Activated CD4-positive, alpha-beta T cell treated with anti-CD3 and anti-CD28 coated beads for 24 hours (primary cell): ENCODE results near the gene SELENOO.

Source experiments
- DNase-seq, 2 donors: peaks; one replicate each; pipeline ENCODE4 v3.0.0-alpha.2; 2020; ENCODE audit warnings: low read depth in 2 of 2

The SELENOO gene

DNA sequence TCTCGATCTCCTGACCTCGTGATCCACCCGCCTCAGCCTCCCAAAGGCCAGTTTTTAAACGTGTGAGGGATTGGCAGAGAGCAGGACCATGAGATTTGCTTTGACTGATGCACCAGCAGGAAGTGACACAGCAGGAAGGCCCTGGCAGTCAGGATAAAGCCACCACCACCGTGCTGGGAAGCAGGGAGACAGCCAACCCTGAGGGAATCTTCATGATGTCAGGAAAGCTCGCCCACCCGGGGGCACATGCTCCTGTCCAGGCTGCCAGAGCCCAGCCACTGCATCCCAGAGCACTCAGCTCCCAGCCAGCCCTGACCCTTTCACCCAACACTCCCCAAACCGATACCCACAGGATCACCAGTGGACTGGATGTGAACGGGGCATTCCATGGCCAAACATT, 37.9 kb downstream of the SELENOO start:
- DNase-seq = no peak

DNA sequence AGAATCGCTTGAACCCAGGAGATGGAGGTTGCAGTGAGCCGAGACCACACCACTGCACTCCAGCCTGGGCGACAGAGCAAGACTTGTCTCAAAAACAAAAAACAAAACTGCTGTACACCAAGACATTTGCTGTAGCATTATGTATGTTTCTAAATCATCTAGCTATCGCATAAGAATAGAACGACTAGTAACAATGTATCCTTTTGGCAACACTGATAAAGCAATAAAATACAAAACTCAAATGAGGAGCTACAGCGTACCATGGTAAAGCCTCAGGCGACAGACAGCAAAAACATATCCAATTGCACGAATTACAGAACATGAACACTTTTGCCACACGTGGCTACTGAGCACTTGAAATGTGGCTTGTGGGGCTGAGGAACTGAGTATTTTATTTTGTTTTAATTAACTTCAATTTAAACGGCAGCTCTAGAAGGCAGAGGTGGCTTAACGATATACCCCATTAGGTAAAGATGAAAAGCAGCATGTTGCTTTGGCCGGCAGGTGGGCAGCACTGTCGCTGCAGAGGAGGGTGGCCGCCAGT, 41.7 kb downstream of the SELENOO start:
- DNase-seq = no peak

DNA sequence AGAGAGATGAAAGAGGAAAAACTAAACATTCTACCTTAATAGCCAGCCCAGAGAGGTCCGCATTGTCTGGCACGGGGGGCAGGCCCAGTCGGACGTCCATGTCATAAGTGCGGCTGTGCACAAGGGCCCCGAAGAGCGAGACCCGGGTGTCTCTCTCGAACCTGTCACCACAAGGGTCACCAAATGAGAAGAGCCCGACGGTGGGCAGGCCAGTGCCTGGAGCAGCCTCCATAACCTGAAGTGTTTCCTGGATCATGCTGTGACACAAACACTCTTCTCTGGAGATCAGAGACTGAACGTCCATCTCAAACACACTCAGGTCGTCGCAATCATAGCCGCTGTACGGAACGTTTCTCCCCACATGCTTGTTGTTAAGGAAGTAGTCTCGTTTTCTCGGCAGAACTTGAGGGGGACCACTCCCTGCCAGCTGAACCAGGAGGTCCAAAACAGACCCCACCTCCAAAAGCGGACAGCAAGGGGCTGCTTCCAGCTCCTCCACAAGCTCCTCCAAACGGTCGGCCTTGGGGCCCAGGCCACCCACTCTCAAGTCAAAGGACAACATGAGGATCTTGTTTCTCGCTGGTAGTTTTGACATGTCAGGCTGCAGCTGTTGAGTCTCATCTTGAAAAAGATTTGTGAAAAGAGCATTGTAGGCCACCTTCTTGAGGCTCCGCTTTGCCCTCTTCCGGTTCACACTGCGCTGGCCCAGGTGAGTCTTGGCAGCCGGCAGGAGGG, 43.0 kb downstream of the SELENOO start:
- no peak for DNase-seq

DNA sequence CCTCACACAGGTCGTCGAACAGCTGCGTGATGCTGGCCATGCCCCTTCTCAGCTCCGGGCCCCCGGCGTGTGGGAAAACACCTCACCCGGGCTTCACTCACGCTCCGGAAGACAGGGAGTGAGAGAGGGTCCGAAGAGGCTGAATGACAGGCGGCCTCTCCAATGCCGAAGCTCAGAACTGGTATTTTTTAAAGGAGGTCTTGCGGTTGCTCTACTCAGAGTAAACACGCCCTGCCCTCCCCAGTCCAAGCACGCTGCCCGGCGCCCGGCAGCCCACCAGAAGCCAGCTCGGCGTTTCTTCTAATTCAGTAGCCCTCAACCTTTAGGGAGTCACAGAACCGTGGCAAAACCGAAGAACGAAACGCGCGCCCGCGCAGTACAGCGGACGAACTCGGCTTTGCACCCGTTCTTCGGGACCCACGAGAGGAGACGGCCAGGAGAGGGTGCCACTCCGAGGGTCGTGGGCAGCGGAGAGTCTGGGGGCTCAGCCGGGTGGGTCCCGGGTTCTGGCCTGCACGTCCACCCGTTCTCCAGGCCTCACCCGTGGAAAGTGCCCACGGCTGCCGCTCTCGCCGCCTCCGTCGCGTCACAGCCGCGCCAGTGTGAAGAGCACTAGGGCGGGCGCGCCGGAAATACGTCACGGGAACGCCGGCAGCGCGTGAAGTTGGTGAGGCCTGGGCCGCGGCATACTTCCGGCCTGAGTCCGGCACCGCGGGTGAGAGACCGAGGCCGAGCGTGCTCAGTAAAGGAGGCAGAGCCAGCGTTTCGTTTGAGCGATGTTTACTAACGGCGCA, 43.8 kb downstream of the SELENOO start, which contains the start of gene TUBGCP6:
Gene TUBGCP6 (minus strand): TSS at position 604 of the 794 bp plus-strand sequence. CDS start 564 bp downstream, at position 40.
- DNase-seq = peak; percentile 86 to 88

DNA sequence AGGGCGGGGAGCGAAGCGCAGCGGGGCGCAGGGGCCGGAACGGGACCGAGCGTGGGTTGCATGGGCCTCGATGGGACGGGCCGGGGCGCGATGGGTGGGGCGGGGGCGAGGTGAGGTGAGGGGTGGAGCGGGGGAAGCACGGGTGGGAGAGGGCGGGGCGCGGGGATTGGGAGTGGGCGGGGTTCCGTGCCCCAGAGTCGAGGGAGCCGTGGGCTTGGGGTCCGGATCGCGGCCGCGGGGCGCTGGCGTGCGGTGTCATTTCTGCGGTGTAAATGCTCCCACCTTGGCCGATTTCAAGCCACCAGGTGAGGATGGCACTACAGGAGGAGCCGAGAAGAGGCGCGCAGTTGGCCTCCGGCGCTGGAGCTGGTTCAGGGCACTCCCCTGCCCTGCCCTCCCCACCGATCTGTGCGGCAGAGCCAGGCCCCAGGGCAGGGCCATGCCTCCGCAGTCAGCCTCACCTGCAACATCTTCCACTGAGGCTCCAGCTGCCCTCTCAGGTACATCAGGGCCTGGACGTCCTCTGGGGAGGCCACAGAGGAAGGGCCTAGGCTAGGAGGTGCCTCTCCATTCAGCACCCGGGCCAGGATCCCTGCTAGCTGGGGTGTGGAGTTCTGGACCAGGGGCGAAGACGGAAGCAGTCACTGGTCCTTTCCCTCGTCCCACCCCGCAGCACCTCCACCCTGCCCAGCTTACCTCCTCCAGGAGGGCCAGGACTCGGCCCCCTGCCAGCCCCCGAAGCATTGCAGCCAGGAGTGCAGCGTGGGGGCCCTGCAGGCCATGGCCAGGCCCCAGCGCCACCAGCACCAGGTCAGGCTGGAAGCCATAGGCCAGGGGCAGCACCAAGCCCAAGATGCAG, 44.6 kb downstream of the SELENOO start:
- DNase-seq = no peak

DNA sequence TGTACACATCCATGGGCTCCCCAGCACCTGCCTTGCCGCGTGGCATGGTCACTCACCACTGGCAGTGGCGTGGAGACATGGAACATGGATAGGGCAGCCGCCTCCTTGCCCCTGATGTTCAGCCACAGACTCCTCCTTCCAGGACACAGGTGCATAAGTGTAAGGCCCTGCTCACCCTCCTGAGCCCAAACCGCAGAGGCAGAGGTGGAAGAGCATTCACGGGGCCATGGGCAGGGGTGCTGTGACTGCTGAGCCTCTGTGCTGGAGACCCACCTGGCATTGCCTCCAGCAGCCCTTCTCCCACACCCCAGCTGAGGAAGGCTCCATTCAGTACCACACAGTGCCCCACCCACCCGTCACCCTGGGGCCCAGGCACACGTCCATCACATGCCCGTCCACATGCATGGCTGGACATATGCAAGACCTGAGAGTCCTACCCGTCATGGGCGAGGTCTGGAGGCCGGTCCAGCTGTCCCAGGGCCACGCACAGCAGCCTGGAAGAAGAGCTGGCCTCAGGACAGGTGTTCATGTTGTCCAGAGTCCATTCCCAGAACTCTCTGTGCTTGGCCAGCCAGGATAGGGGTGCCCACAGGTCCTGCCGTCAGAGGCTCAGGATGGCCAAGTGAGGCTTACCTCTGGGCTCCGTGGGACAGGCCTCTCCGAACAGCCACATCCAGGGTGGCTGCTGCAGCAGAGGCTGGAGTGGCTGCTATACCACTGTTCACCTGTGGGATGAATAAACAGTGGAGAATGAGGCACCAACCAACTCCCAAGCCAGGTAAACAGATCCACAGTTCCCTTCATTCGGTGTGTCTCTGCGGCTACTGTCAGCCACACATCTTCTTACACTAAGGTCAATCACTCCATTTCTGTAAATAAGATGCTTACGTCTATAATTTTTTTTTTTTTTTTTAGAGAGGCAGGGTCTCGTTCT, 45.7 kb downstream of the SELENOO start:
- DNase-seq = no peak

DNA sequence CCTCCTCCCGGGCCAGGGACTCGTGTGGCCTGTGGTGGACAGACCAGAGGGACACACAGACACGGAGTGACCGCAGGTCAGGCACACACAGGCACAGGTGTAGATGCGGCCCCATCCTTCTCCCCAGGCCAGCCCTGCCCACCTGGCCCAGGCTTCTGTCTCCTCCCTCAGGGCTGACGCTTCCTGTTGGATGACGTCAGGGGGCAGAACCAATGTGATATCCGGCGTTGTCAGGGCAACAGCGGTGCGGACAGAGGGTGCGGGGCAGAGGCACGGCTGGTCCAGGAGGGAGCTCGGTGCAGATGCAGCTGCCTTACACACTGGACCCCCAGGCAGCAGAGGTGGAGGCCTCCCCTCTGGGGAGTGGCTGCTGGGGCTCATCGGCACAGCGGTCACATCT, 46.9 kb downstream of the SELENOO start:
- DNase-seq = no peak

DNA sequence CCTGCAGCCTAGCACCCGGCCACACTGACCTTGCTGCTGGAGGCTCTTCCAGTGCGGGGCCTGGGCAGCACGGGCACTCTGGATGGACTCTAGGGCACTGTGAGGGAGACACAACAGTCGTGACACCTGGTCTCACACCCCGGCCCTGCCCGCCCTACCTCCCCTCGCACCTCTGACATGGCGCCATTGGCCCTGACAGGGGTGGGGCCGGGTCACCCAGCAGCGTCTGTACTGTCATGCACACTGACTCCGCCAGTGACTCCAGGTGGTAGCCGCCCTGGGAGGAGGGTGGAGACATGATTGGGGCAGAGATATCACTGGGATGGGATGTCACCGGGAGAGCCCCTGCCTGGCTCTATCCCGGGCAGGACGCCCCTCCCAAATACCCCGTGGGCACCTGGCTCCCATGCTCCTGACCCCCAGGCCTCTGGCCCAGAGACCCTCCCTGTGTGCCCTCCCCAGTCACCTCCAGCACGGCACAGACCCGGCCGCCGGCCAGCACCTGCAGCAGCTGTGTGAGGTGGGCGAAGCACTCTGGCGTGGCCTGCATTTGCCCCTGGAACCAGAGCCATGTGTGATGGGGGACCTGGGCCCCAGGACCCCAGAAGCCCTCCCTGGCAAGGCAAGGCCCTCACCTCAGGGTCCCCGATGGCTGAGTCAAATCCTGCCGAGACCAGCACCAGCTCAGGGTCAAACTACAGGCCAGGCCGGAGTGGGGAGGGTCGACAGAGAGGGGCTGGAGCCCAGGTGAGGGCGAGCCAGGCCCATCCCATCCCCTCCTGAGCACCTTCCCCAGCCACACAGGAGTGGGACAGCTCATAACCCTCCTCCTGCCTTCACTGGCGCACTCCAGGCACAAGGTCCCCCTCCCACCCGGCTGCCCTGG, 47.6 kb downstream of the SELENOO start:
- no peak for DNase-seq

DNA sequence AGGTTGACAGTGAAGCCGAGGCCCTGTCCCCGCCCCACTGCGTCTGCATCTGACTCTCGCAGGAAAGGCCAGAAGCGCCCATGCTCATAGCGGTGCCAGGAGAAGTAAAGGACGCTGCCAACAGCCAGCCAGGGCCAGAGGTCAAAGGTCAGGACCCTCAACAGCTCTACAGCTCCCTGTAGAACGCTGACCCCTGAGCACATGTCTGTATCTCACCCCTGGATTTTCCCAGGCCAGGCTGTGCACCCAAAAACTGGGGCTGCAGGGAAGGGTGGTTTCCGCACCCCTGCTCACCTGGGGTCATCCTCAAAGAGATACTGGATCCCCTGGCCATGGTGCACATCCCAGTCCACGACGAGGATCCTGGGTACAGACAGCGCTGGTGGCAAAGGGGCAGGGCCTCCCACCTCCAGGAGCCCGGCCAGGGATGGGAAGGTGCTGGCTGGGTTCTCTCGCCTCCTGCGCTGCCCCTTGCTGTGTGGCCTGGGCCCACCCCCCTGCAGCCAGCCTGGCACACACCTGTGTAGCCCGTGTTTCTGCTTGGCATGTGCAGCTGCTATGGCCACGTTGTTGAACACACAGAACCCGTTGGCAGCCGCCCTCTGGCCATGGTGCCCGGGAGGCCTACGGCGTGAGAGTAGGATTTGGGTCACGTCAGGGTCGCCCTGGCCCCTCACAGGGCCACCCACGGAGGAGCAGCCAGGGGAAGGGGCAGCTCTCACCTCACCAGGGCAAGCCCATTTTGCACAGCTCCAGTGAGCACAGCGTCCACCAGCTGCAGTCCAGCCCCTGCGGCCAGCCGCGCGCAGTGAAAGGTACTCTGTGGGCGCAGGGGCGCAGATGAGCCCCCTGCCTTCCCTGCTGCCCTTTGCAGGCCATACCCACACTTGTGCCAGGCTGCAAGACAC, 48.8 kb downstream of the SELENOO start:
- DNase-seq = no peak

DNA sequence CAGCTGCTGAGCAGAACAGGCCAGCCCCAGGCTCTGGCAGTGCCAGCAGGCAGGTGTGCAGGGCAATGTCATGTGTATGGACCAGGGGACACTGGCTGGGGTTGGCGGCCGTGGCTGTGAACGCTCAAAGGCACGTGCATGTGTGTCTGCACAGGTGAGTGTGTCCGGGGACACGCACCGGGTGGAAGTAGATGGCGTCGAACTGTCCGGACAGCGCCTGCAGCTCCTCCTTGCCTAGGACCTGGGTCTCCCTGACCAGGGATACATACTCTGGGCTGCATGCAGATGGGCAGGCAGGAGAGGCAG, 49.4 kb downstream of the SELENOO start:
- no peak for DNase-seq

DNA sequence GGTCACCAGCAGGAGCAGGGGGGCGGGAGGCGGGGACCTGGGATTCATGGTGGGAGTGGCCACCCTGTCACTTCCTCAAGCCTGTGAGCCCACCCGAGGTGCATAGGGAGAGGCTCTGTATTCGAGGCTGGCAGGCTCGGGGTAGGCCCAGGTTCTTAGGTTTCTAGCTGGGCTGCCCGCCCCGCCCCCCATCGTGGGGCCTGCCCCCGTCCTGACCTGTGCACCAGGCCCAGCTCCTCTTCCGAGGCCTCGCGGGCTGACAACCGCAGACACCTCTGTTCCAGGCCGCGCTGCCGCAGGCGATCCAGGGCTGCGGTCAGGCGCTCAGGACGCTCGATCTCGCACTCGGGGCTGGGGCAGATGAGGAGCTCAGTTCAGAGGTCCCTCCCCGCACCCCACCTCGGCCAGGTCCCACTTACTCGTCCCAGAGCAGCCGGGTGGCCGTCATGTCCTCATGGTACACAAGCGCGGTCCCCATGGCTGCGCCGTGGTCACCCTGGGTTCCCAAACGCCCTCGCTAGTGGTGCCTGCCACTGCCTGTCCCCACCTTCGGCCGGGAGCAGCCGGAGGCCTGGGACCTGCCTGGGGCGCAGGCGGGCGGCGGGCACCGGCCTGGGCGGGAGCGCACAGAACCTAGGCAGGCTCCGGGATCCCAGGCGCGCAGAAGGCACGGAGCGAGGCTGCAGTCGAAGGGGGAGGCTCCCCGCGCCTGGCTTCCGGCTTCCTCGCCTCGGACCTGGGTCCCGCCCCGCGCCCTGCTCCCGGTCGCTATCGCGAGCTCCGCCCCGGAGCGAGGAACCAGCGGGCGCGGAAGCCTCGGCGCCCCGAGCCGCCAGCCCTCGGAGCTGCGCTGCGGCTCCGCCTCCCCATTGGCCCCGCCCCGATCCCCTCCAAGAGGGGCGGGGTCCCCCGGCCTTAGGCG, 50.0 kb downstream of the SELENOO start, which contains the start of gene HDAC10:
Gene HDAC10 (minus strand): TSS at position 711 of the 922 bp plus-strand sequence. CDS start 233 bp downstream, at position 478.
- DNase-seq = peak; percentile 68 to 77

DNA sequence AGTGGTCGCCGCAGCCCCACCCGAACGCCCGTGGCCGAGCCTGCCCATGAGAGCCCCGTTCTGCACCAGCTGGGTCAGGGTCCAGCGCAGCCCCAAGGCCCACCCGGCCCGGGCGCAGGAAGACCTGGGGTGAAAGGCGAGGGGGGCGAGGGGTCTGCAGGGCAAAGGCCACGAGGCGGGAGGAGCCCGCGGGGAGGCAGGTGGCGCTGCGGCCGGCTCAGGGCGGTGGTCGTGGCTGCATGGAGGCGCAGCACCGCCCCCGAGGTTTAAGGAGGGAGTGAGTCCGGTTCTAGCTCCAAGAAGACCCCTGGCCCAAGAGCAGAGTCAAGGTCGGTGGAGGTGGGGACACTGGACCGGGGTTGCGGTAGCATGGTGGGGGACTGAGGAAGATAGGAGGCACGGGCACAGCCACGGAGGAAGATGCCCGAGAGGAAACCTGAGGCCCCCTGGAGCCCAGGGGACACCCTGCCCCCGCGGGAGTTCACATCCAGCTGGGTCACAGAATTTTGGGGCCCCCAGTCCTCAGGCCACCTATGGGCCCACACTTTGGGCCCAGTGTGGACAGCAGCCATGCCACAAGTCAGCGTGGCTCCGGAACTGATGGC, 50.8 kb downstream of the SELENOO start:
- DNase-seq = no peak

DNA sequence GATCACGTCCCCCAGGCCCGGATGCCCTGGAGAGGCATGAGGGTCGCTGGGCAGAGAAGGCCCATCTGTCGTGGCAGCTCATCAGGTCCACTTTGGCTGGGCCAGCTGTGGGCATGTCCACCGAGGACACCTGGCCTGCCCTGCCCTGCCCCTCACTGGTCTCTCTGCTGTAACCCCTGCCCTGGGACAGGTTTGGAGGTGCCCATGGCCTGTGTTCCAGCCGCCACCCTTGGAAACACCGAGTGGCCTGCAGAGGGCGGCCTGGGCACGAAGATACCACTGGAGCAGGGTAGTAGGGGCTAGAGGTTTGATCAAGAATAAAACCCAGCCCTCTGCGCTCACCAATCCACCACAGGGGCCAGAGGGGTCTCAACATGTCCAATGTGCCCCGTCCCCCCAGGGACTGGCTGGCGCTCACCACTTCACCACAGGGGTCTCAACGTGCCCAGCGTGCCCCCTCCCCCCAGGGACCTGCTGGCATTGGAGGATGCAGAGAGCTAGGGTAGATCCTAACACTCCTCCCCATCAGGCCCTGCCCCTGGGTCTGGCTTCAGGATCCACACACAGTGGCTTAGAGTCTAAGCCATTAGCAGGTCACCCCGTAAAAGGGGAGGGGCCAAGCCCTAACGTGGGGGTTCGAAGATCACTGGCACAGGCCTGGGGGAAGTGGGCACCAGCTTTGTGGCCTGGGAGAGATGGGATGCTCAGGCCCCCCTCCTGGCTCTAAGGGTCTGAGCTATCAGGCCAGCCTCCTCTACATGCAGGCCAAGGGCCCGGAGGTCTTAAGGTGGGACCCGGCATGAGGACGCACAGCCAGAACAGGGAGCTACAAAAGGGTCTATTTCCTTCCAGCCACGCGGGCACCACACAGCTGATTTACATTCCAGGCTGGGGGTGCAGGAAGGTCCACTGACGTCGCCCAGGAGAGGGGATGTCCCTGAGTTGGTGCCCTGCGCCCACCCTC, 51.6 kb downstream of the SELENOO start:
- peak in 1 of 2 donors; percentile 53 for DNase-seq

DNA sequence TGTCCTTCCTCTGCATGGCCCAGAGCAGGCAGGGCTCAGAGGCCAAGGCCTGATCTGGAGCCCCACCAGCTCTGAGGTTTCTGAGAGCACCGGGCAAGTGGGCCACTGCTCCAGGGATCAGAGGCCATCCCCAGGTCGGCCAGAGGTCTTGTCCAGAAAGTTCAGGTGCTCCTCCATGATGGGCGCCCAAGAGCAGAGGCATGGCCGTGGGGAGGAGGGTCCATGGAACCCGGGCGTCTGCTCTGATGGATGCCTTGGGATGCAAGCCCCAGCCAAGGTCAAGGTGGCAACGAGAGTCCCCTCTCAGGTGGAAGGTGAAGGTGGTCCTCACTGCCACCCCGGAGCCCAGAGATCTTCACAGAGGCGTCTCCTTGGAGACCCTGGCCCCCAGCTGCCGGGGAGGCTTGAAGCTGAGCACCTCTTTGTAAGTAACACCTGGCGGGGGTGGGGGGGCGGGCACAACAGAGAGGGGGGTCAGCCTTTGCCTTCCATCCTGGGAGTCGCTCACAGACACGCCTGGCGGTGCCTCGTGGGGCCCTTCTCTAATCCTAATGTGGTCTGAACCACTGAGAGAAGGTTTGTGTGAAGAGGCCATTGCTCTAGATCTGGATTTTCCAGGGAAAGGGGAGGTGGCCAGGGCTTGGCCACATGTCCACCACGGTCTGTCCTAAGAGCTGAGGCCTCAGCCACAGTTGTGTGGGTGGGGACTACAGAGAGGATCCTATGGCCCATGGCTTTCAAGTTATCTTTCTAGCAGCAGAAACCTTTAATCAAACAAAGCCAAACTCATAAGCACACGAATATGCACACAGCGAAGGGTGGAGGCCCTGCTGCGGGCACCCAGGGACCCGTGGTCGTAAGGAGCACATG, 52.5 kb downstream of the SELENOO start:
- no peak for DNase-seq

DNA sequence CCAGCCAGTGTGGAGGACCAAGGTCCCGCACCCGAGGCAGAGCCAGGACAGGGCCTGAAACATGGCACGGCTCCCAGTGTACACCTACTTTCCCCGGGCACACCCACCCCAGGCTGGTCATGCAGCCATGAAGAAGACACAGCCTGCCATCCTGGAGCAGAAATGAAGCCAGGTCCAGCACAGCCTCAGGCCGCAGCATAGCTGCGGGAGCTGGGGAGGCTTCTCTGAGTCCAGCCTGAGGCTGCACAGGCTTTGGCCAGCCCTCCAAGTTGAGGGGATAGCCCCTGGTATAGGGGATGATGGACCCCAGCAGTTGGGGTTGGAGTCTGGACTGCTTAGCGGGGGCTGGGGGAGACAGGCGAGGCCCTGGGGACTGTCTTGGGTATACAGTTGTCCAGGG, 53.1 kb downstream of the SELENOO start:
- no peak for DNase-seq
